ENCODE measurements around the gene UBL5.
"Not testable (repeated sequence)": the region's sequence is repeated elsewhere in the genome, so short reads cannot be mapped to it uniquely, and the experiment has no call there.

The UBL5 gene

GRCh38 chr19:9818175-9818733 lies 9.5 kb upstream of the UBL5 start:
- DNase-seq = no peak

GRCh38 chr19:9818734-9819595 lies 8.8 kb upstream of the UBL5 start, which contains the start of gene FBXL12:
Gene FBXL12 (minus strand): TSS chr19:9819079. CDS start chr19:9818813, 266 bp downstream.
- DNase-seq = peak; percentile 100

GRCh38 chr19:9819596-9819909 lies 8.2 kb upstream of the UBL5 start:
- no peak for DNase-seq

- DNase-seq = not testable (repeated sequence)
Measured at GRCh38 chr19:9820034-9820433, 7.7 kb upstream of the UBL5 start.

GRCh38 chr19:9823816-9824215 lies 3.9 kb upstream of the UBL5 start:
- DNase-seq = no peak

- no peak for DNase-seq
Measured at GRCh38 chr19:9828551-9829063, 889 bp downstream of the UBL5 start.

- DNase-seq = no peak
Measured at GRCh38 chr19:9834307-9834725, 6.6 kb downstream of the UBL5 start.

GRCh38 chr19:9834726-9835506 lies 7.2 kb downstream of the UBL5 start, which contains the start of gene PIN1:
Gene PIN1 (plus strand): TSS chr19:9835318. CDS start chr19:9835345, 27 bp downstream.
- peak; percentile 100 for DNase-seq

GRCh38 chr19:9835507-9835949 lies 7.8 kb downstream of the UBL5 start:
- no peak for DNase-seq

- DNase-seq = peak; percentile 8
Measured at GRCh38 chr19:9836021-9836420, 8.3 kb downstream of the UBL5 start.

GRCh38 chr19:9838324-9838723 lies 10.6 kb downstream of the UBL5 start:
- no peak for DNase-seq

GRCh38 chr19:9839415-9839814 lies 11.7 kb downstream of the UBL5 start:
- no peak for DNase-seq

- DNase-seq = no peak
Measured at GRCh38 chr19:9842834-9843625, 15.3 kb downstream of the UBL5 start.

GRCh38 chr19:9843626-9844273 lies 16.0 kb downstream of the UBL5 start:
- not testable (repeated sequence) for DNase-seq

GRCh38 chr19:9847087-9847671 lies 19.5 kb downstream of the UBL5 start:
- DNase-seq = peak; percentile 16

- no peak for DNase-seq
Measured at GRCh38 chr19:9848060-9848459, 20.3 kb downstream of the UBL5 start.

GRCh38 chr19:9848762-9849161 lies 21.0 kb downstream of the UBL5 start:
- DNase-seq = no peak

- DNase-seq = no peak
Measured at GRCh38 chr19:9849791-9850190, 22.1 kb downstream of the UBL5 start.

- DNase-seq = no peak
Measured at GRCh38 chr19:9850235-9850959, 22.7 kb downstream of the UBL5 start.

- DNase-seq = no peak
Measured at GRCh38 chr19:9854282-9854846, 26.6 kb downstream of the UBL5 start.
